NT2/D1 (cell line): ENCODE data around the gene DOCK1.

ENCODE experiments used
- DNase-seq: peaks from one replicate; pipeline ENCODE4 v3.0.0-alpha.2; 2011; ENCODE audit warnings: low read depth, low spot score
- H3K27me3 ChIP-seq: 2 replicates; pipeline ENCODE4 v1.6.0; 2011; ENCODE audit warnings: mild to moderate bottlenecking; ENCODE audit not compliant: insufficient read length, insufficient read depth
- H3K36me3 ChIP-seq: 2 replicates; pipeline ENCODE4 v1.6.1; 2011; ENCODE audit warnings: mild to moderate bottlenecking, low read length, mixed read lengths; ENCODE audit not compliant: insufficient read depth, insufficient read length
- H3K4me1 ChIP-seq: 2 replicates; pipeline ENCODE4 v1.5.1; 2011; ENCODE audit not compliant: insufficient read depth, insufficient read length
- H3K4me3 ChIP-seq: 2 replicates; pipeline ENCODE4 v1.5.1; 2011; ENCODE audit warnings: low read depth; ENCODE audit not compliant: insufficient read length
- H3K9ac ChIP-seq: 2 replicates; pipeline ENCODE4 v1.6.0; 2011; ENCODE audit warnings: low read depth; ENCODE audit not compliant: insufficient read length
- H3K9me3 ChIP-seq: 2 replicates; pipeline ENCODE4 v1.5.1; 2011; ENCODE audit warnings: mild to moderate bottlenecking, low read length; ENCODE audit not compliant: insufficient read depth
- SUZ12 ChIP-seq: IDR thresholded peaks from 2 replicates; pipeline ENCODE4 v1.6.1; 2011; ENCODE audit not compliant: insufficient read length, insufficient read depth; ENCODE audit errors: extremely low read depth
- YY1 ChIP-seq: IDR thresholded peaks from 2 replicates; pipeline ENCODE4 v1.6.1; 2011; ENCODE audit not compliant: insufficient read length, insufficient read depth
- ZNF274 ChIP-seq: IDR thresholded peaks from 2 replicates; pipeline ENCODE4 v1.6.1; 2011; ENCODE audit warnings: mild to moderate bottlenecking, low read depth, low read length

Gene DOCK1

GRCh38 chr10:127198721-127199120, 293.5 kb downstream of the DOCK1 start:
- Histone ChIP-seq H3K36me3 (no peaks in the 10 kb centered on the region), H3K4me3 (no peak overlapping the region), H3K9ac (no peak overlapping the region), H3K27me3 (peaks cover 30% of the 10 kb centered on the region), H3K4me1 (peaks cover 2% of the 10 kb centered on the region), H3K9me3 (no peaks in the 10 kb centered on the region)
- TF ChIP-seq ZNF274: no peak
- TF ChIP-seq YY1: no peak
- no peak for TF ChIP-seq SUZ12
- no peak for DNase-seq

GRCh38 chr10:127200646-127201045, 295.4 kb downstream of the DOCK1 start:
- no peak for DNase-seq
- no peaks in the 10 kb centered on the region for H3K9me3 ChIP-seq

GRCh38 chr10:127203067-127203466, 297.8 kb downstream of the DOCK1 start:
- H3K4me3 ChIP-seq: no peak overlapping the region
- H3K27me3 ChIP-seq: no peaks in the 10 kb centered on the region
- no peaks in the 10 kb centered on the region for H3K9me3 ChIP-seq
- H3K36me3 ChIP-seq: no peaks in the 10 kb centered on the region
- DNase-seq: no peak
- no peak overlapping the region for H3K9ac ChIP-seq
- no peaks in the 10 kb centered on the region for H3K4me1 ChIP-seq
- TF ChIP-seq SUZ12 (no peak), YY1 (no peak), ZNF274 (no peak)

More at GRCh38 chr10:127200646-127201045, 295.4 kb downstream of the DOCK1 start:
- peaks cover 12% of the 10 kb centered on the region for H3K27me3 ChIP-seq
- no peak overlapping the region for H3K9ac ChIP-seq
- peaks cover 2% of the 10 kb centered on the region for H3K4me1 ChIP-seq
- TF ChIP-seq SUZ12: no peak
- TF ChIP-seq YY1: no peak
- TF ChIP-seq ZNF274: no peak
- H3K36me3 ChIP-seq: no peaks in the 10 kb centered on the region
- no peak overlapping the region for H3K4me3 ChIP-seq

- H3K9me3 ChIP-seq: no peaks in the 10 kb centered on the region
- no peaks in the 10 kb centered on the region for H3K4me1 ChIP-seq
- no peaks in the 10 kb centered on the region for H3K27me3 ChIP-seq
Measured at GRCh38 chr10:127207081-127207480, 301.9 kb downstream of the DOCK1 start.

GRCh38 chr10:127210936-127211466, 305.8 kb downstream of the DOCK1 start:
- no peak overlapping the region for H3K4me3 ChIP-seq
- no peak overlapping the region for H3K9ac ChIP-seq
- DNase-seq: no peak
- TF ChIP-seq ZNF274: no peak
- no peak for TF ChIP-seq SUZ12
- TF ChIP-seq YY1: no peak
- no peaks in the 10 kb centered on the region for H3K27me3 ChIP-seq
- H3K4me1 ChIP-seq: no peaks in the 10 kb centered on the region
- no peaks in the 10 kb centered on the region for H3K36me3 ChIP-seq
- no peaks in the 10 kb centered on the region for H3K9me3 ChIP-seq

More at GRCh38 chr10:127207081-127207480, 301.9 kb downstream of the DOCK1 start:
- no peak for DNase-seq
- Histone ChIP-seq H3K36me3 (no peaks in the 10 kb centered on the region), H3K4me3 (no peak overlapping the region), H3K9ac (no peak overlapping the region)
- no peak for TF ChIP-seq SUZ12
- no peak for TF ChIP-seq ZNF274
- TF ChIP-seq YY1: no peak

DNA sequence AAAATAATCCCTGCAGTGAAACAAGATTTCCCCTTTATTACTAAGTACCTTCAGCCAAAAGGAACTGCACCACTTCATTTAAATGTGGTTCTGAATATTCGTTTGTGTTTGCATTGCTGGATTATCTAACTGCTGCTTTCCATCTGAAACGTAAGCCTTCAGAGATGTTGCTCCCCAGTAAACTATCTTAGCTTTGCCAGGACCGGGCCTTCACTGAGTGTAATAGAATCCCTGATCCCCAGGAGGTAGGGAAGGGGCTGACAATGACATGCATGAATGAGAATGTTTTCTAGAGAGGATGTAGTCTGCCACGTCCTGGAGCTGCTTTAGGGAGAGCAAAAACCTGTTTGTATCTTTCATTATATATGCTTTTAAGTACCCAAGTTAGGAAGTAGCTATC, 310.6 kb downstream of the DOCK1 start:
- Histone ChIP-seq H3K4me3 (no peak overlapping the region), H3K9ac (no peak overlapping the region), H3K36me3 (no peaks in the 10 kb centered on the region), H3K9me3 (no peaks in the 10 kb centered on the region), H3K4me1 (peaks cover 2% of the 10 kb centered on the region), H3K27me3 (no peaks in the 10 kb centered on the region)
- no peak for DNase-seq
- TF ChIP-seq ZNF274: no peak

DNA sequence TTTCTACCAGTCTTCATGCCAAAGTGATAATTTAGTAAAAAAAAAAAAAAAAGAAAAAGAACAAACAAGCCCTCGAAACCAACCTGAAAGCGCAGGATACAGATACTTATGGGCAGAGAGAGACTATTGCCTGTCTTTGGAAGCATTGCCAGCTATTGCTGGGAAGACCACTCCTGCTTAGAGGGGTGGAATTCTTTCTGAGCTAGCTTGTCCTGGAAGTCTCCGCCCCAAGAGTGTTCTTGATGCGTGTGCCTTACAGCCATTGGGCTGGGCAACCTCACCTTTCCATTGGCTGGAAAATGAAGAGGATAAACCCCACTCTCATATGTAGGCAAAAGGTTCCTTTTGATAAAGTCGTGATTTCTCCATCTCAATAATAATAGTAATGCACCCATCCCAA, 311.0 kb downstream of the DOCK1 start:
- H3K36me3 ChIP-seq: no peaks in the 10 kb centered on the region
- no peak for DNase-seq
- no peak overlapping the region for H3K9ac ChIP-seq
- no peaks in the 10 kb centered on the region for H3K27me3 ChIP-seq
- peaks cover 2% of the 10 kb centered on the region for H3K4me1 ChIP-seq
- no peaks in the 10 kb centered on the region for H3K9me3 ChIP-seq
- H3K4me3 ChIP-seq: no peak overlapping the region
- TF ChIP-seq ZNF274 (no peak), YY1 (no peak), SUZ12 (no peak)
